NT2/D1 (cell line): Measurements from ENCODE around the gene LRSAM1.

Experiments used
- DNase-seq: peaks from one replicate; pipeline ENCODE4 v3.0.0-alpha.2; 2011; ENCODE audit warnings: low read depth, low spot score
- H3K27me3 ChIP-seq: 2 replicates; pipeline ENCODE4 v1.6.0; 2011; ENCODE audit warnings: mild to moderate bottlenecking; ENCODE audit not compliant: insufficient read length, insufficient read depth
- H3K36me3 ChIP-seq: 2 replicates; pipeline ENCODE4 v1.6.1; 2011; ENCODE audit warnings: mild to moderate bottlenecking, low read length, mixed read lengths; ENCODE audit not compliant: insufficient read depth, insufficient read length
- H3K4me1 ChIP-seq: 2 replicates; pipeline ENCODE4 v1.5.1; 2011; ENCODE audit not compliant: insufficient read depth, insufficient read length
- H3K4me3 ChIP-seq: 2 replicates; pipeline ENCODE4 v1.5.1; 2011; ENCODE audit warnings: low read depth; ENCODE audit not compliant: insufficient read length
- H3K9ac ChIP-seq: 2 replicates; pipeline ENCODE4 v1.6.0; 2011; ENCODE audit warnings: low read depth; ENCODE audit not compliant: insufficient read length
- H3K9me3 ChIP-seq: 2 replicates; pipeline ENCODE4 v1.5.1; 2011; ENCODE audit warnings: mild to moderate bottlenecking, low read length; ENCODE audit not compliant: insufficient read depth
- SUZ12 ChIP-seq: IDR thresholded peaks from 2 replicates; pipeline ENCODE4 v1.6.1; 2011; ENCODE audit not compliant: insufficient read length, insufficient read depth; ENCODE audit errors: extremely low read depth
- YY1 ChIP-seq: IDR thresholded peaks from 2 replicates; pipeline ENCODE4 v1.6.1; 2011; ENCODE audit not compliant: insufficient read length, insufficient read depth
- ZNF274 ChIP-seq: IDR thresholded peaks from 2 replicates; pipeline ENCODE4 v1.6.1; 2011; ENCODE audit warnings: mild to moderate bottlenecking, low read depth, low read length

Gene LRSAM1

DNA sequence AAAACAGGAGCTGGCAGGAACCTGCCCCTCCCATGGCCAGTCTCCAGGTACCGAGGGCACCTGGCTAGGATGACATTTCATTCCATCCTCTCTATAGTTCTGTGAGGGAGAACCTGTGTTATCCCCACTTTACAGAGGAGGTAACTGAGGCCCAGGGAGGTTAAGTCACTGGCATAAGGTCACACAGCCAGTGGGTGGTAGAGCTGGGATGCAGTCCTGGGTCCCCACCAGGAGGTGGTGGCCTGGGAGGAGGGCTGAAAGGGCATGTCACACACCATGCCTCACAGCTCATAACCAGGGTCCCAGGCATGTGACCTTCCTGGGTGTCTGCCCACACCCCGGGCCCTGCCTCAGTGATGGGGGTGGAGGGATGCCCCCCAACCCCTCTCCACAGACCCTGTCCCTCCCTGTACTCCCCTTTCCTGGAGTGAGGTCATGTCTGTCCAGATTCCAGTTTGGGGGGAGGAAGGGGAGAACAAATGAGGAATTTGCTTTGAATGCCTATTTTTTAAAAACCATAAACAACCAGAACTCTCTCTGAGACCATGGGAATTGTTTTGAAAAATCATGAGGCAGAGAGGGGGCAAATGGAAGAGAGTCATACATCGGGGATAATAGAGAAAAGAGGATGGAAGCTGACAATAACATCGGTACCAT is 83.1 kb downstream of the LRSAM1 start:
- Histone ChIP-seq H3K27me3 (no peaks in the 10 kb centered on the region), H3K9me3 (no peaks in the 10 kb centered on the region), H3K4me1 (peaks cover 44% of the 10 kb centered on the region), H3K9ac (no peak overlapping the region), H3K4me3 (no peak overlapping the region), H3K36me3 (peaks cover 62% of the 10 kb centered on the region)
- DNase-seq: no peak
- TF ChIP-seq YY1 (no peak), SUZ12 (no peak), ZNF274 (no peak)

DNA sequence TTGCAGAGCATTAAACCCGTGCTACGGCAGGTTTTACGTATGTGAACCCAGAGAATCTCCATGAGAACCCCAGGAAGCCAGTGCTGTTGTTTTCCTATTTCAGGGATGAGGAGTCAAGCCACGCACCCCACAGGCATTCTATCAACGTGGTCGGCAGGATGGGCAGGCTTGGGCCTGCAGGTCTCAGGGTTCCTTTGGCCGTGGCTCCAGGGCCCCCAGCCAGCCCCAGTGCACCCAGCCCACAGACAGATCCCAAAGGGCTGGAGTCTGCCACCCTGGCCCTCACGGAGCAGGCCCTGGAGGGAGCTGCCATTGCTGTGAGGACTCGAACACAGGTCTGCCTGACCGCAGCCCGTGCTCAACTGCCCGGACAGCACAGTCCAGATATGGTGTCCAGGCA is 83.6 kb downstream of the LRSAM1 start:
- peaks cover 41% of the 10 kb centered on the region for H3K4me1 ChIP-seq
- DNase-seq: no peak
- H3K9me3 ChIP-seq: no peaks in the 10 kb centered on the region
- H3K4me3 ChIP-seq: no peak overlapping the region
- no peak overlapping the region for H3K9ac ChIP-seq
- peaks cover 58% of the 10 kb centered on the region for H3K36me3 ChIP-seq
- TF ChIP-seq ZNF274: no peak
- no peak for TF ChIP-seq YY1
- TF ChIP-seq SUZ12: no peak
- H3K27me3 ChIP-seq: no peaks in the 10 kb centered on the region

DNA sequence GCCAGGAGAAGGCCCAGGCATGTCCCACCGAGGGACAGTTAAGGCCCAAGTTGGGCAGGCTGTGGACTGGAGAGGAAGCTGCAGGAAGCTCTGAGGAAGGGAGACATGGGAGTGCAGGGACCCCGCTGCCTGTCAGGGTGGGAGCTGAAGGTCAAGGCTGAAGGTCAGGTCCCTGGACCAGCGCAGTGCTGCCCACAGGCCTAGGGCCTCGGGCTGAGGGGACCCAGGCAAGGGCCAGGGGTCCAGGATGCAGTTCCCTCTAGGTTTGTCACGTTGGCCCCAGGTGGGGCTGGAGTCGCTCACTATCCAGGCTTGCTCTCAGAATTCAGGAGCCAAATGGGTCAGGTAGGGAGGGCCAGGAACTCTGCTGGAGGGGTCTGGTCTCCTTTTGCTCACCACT is 84.1 kb downstream of the LRSAM1 start:
- Histone ChIP-seq H3K9me3 (no peaks in the 10 kb centered on the region), H3K4me1 (peaks cover 36% of the 10 kb centered on the region), H3K9ac (no peak overlapping the region), H3K4me3 (no peak overlapping the region), H3K27me3 (no peaks in the 10 kb centered on the region), H3K36me3 (peaks cover 58% of the 10 kb centered on the region)
- DNase-seq: no peak
- no peak for TF ChIP-seq YY1
- TF ChIP-seq SUZ12: no peak
- no peak for TF ChIP-seq ZNF274

DNA sequence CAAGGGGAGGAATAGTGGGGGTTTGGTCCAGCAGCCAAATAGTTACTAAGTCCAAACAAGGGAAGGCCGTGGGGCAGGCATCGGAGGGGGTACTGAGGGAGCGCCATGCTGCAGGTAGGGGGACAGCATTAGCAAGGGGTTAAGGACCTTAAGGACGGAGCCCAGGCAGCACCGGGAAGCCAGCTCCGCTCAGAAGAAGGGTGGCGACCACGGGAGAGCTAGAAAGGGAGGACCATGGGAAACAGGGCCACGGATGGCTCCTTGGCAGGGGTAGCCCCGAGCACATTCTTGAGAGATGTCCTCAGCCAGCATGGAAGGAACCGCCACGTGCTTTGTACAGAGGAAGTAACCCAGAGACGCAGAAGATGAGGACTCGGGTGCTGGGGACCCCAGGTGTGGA is 84.5 kb downstream of the LRSAM1 start:
- no peaks in the 10 kb centered on the region for H3K9me3 ChIP-seq
- no peak for DNase-seq
- no peak for TF ChIP-seq SUZ12
- no peak for TF ChIP-seq YY1
- TF ChIP-seq ZNF274: no peak
- no peaks in the 10 kb centered on the region for H3K27me3 ChIP-seq
- peaks cover 35% of the 10 kb centered on the region for H3K4me1 ChIP-seq
- no peak overlapping the region for H3K4me3 ChIP-seq
- no peak overlapping the region for H3K9ac ChIP-seq
- peaks cover 55% of the 10 kb centered on the region for H3K36me3 ChIP-seq

GRCh38 chr9:127536499-127536898 is 85.2 kb downstream of the LRSAM1 start:
- H3K4me3 ChIP-seq: no peak overlapping the region
- H3K9ac ChIP-seq: no peak overlapping the region
- peaks cover 37% of the 10 kb centered on the region for H3K4me1 ChIP-seq
- peaks cover 55% of the 10 kb centered on the region for H3K36me3 ChIP-seq
- no peaks in the 10 kb centered on the region for H3K27me3 ChIP-seq
- no peak for DNase-seq
- TF ChIP-seq ZNF274: no peak
- no peak for TF ChIP-seq SUZ12
- TF ChIP-seq YY1: no peak
- H3K9me3 ChIP-seq: no peaks in the 10 kb centered on the region

- H3K9ac ChIP-seq: peak overlapping the region; percentile 12
- TF ChIP-seq SUZ12 (no peak), ZNF274 (no peak), YY1 (no peak)
- peaks cover 31% of the 10 kb centered on the region for H3K4me1 ChIP-seq
- H3K9me3 ChIP-seq: no peaks in the 10 kb centered on the region
- no peak overlapping the region for H3K4me3 ChIP-seq
- H3K27me3 ChIP-seq: no peaks in the 10 kb centered on the region
- DNase-seq: no peak
- H3K36me3 ChIP-seq: peaks cover 55% of the 10 kb centered on the region
Measured at GRCh38 chr9:127537014-127537413, 85.7 kb downstream of the LRSAM1 start.

- no peak for DNase-seq
- TF ChIP-seq ZNF274 (no peak), YY1 (no peak), SUZ12 (no peak)
- no peak overlapping the region for H3K9ac ChIP-seq
- H3K4me1 ChIP-seq: peaks cover 30% of the 10 kb centered on the region
- no peak overlapping the region for H3K4me3 ChIP-seq
- H3K36me3 ChIP-seq: peaks cover 54% of the 10 kb centered on the region
- H3K27me3 ChIP-seq: no peaks in the 10 kb centered on the region
- H3K9me3 ChIP-seq: no peaks in the 10 kb centered on the region
Measured at GRCh38 chr9:127537792-127538191, 86.5 kb downstream of the LRSAM1 start.

- no peak for DNase-seq
- H3K36me3 ChIP-seq: peaks cover 60% of the 10 kb centered on the region
- no peaks in the 10 kb centered on the region for H3K27me3 ChIP-seq
- no peaks in the 10 kb centered on the region for H3K9me3 ChIP-seq
- H3K4me3 ChIP-seq: no peak overlapping the region
- H3K9ac ChIP-seq: no peak overlapping the region
- no peak for TF ChIP-seq SUZ12
- no peak for TF ChIP-seq ZNF274
- no peak for TF ChIP-seq YY1
- peaks cover 34% of the 10 kb centered on the region for H3K4me1 ChIP-seq
Measured at GRCh38 chr9:127538849-127539258, 87.5 kb downstream of the LRSAM1 start.
